CD1c-positive myeloid dendritic cell (primary cell): ENCODE data around the gene MAP3K21.

Experiments
- DNase-seq: peaks from one replicate; pipeline ENCODE4 v3.0.0-alpha.2; 2016; ENCODE audit errors: extremely low spot score

MAP3K21 gene

GRCh38 chr1:233326319-233326718 is 1.2 kb upstream of the MAP3K21 start:
- no peak for DNase-seq

GRCh38 chr1:233326811-233327650 is 493 bp upstream of the MAP3K21 start:
- DNase-seq: peak; percentile 96

GRCh38 chr1:233328142-233328921 is 808 bp downstream of the MAP3K21 start:
- peak; percentile 19 for DNase-seq

GRCh38 chr1:233331676-233332519 is 4.4 kb downstream of the MAP3K21 start:
- DNase-seq: no peak

GRCh38 chr1:233333086-233333485 is 5.6 kb downstream of the MAP3K21 start:
- DNase-seq: peak; percentile 35

GRCh38 chr1:233334092-233334491 is 6.6 kb downstream of the MAP3K21 start:
- DNase-seq: no peak

GRCh38 chr1:233336554-233337456 is 9.3 kb downstream of the MAP3K21 start:
- no peak for DNase-seq

- no peak for DNase-seq
Observed at GRCh38 chr1:233337505-233337904, 10.0 kb downstream of the MAP3K21 start.

- no peak for DNase-seq
Observed at GRCh38 chr1:233338102-233338501, 10.6 kb downstream of the MAP3K21 start.

- peak; percentile 26 for DNase-seq
Observed at GRCh38 chr1:233340031-233340555, 12.6 kb downstream of the MAP3K21 start.

- DNase-seq: no peak
Observed at GRCh38 chr1:233340966-233341516, 13.5 kb downstream of the MAP3K21 start.

- DNase-seq: no peak
Observed at GRCh38 chr1:233342086-233342485, 14.6 kb downstream of the MAP3K21 start.

- no peak for DNase-seq
Observed at GRCh38 chr1:233343262-233343661, 15.7 kb downstream of the MAP3K21 start.

- DNase-seq: no peak
Observed at GRCh38 chr1:233347338-233347737, 19.8 kb downstream of the MAP3K21 start.

GRCh38 chr1:233349137-233349536 is 21.6 kb downstream of the MAP3K21 start:
- DNase-seq: no peak

GRCh38 chr1:233354983-233355382 is 27.5 kb downstream of the MAP3K21 start:
- DNase-seq: no peak

- DNase-seq: peak; percentile 86
Observed at GRCh38 chr1:233355841-233356704, 28.5 kb downstream of the MAP3K21 start.

- DNase-seq: no peak
Observed at GRCh38 chr1:233356705-233356987, 29.1 kb downstream of the MAP3K21 start.

- DNase-seq: peak; percentile 21
Observed at GRCh38 chr1:233357595-233358397, 30.3 kb downstream of the MAP3K21 start.
